Measurements from ENCODE around the gene PHF19.
A peak's percentile ranks its signal among the peaks of the same experiment; 100 is the strongest.

PHF19 gene

GRCh38 chr9:120913647-120914264 is 36.8 kb upstream of the PHF19 start:
- DNase-seq = peak; percentile 69 to 81 (median 78)

GRCh38 chr9:120912958-120913646 is 36.1 kb upstream of the PHF19 start:
- peak in 1 of 3 donors; percentile 78 for DNase-seq

- peak in 2 of 3 donors; percentile 45 to 58 for DNase-seq
Measured at GRCh38 chr9:120911295-120911837, 34.4 kb upstream of the PHF19 start.

GRCh38 chr9:120910643-120911042 is 33.7 kb upstream of the PHF19 start:
- DNase-seq = no peak

- DNase-seq = peak in 2 of 3 donors; percentile 63 to 68
Measured at GRCh38 chr9:120909904-120910303, 32.9 kb upstream of the PHF19 start.

- DNase-seq = peak in 2 of 3 donors; percentile 63 to 76
Measured at GRCh38 chr9:120905315-120906164, 28.6 kb upstream of the PHF19 start.

- DNase-seq = peak; percentile 67 to 74 (median 73)
Measured at GRCh38 chr9:120904978-120905301, 28.0 kb upstream of the PHF19 start.

GRCh38 chr9:120904061-120904977 is 27.3 kb upstream of the PHF19 start:
- peak; percentile 43 to 65 (median 59) for DNase-seq

- peak in 2 of 3 donors; percentile 67 to 68 for DNase-seq
Measured at GRCh38 chr9:120902569-120903535, 25.9 kb upstream of the PHF19 start.

- DNase-seq = peak; percentile 33 to 66 (median 62)
Measured at GRCh38 chr9:120901755-120902568, 25.0 kb upstream of the PHF19 start.

GRCh38 chr9:120900824-120901223 is 23.8 kb upstream of the PHF19 start:
- DNase-seq = peak; percentile 47 to 72 (median 61)

GRCh38 chr9:120899490-120900068 is 22.6 kb upstream of the PHF19 start:
- DNase-seq = peak; percentile 55 to 67 (median 66)

GRCh38 chr9:120898396-120898795 is 21.4 kb upstream of the PHF19 start:
- peak in 2 of 3 donors; percentile 57 to 65 for DNase-seq

- DNase-seq = peak; percentile 80 to 87 (median 84)
Measured at GRCh38 chr9:120895951-120896350, 19.0 kb upstream of the PHF19 start.

- DNase-seq = peak; percentile 78 to 87 (median 85)
Measured at GRCh38 chr9:120894321-120895148, 17.5 kb upstream of the PHF19 start.

GRCh38 chr9:120893611-120894307 is 16.8 kb upstream of the PHF19 start:
- peak; percentile 75 to 80 (median 79) for DNase-seq

- peak; percentile 77 to 81 (median 78) for DNase-seq
Measured at GRCh38 chr9:120892748-120893610, 16.0 kb upstream of the PHF19 start.

Data from suppressor macrophage treated with lipopolysaccharide for 1 hour (primary cell).